H1 (cell line): ENCODE results near the gene KLRK1. TPM values are rescaled to one million over a fixed set of nuclear protein-coding genes. Genes with fewer than 3 reads are reported as not detected.

ENCODE experiments used
- polyA plus RNA-seq, 7 experiments: library from polyadenylated mRNA; depleted of rRNA in 3 of 7; stranded (reverse) in 5 of 7; unstranded in 2 of 7; fragments of >200 nt in 5 of 7; fragments of 200-250 nt in 2 of 7; gene quantifications; 1 replicate in 5 of 7; 2 replicates in 1 of 7; 4 replicates in 1 of 7; pipeline versions ENCODE4 v1.2.1 to v1.2.3, GENCODE V29; 2011 to 2013; ENCODE audit warnings: missing spikeins in 2 of 7, mixed read lengths in 2 of 7
- total RNA-seq: library from RNA; stranded (reverse); fragmentation: NEBNext Ultra II Directional; extraction: Animal tissue kit (Norgen Biotek cat#: 25700); gene quantifications from 2 replicates; pipeline ENCODE4 v1.2.1, GENCODE V29; 2021
- TF ChIP-seq, protein P1 (sequence below): IDR thresholded peaks from 2 replicates; pipeline ENCODE4 v1.6.1; 2012; ENCODE audit warnings: low read length, inconsistent platforms
- TF ChIP-seq, protein P2 (sequence below): IDR thresholded peaks from 2 replicates; pipeline ENCODE4 v1.6.1; 2011; ENCODE audit warnings: low read length, improper control_type of control experiment
- TF ChIP-seq, protein P3 (sequence below): IDR thresholded peaks from 2 replicates; pipeline ENCODE4 v1.6.1; 2012; ENCODE audit warnings: inconsistent platforms

KLRK1 gene
- total and polyA plus RNA-seq, 2 of the 8 experiments (the other 6 are each of a cell fraction or from before 2014, with no cell fraction given), result not detected

DNA sequence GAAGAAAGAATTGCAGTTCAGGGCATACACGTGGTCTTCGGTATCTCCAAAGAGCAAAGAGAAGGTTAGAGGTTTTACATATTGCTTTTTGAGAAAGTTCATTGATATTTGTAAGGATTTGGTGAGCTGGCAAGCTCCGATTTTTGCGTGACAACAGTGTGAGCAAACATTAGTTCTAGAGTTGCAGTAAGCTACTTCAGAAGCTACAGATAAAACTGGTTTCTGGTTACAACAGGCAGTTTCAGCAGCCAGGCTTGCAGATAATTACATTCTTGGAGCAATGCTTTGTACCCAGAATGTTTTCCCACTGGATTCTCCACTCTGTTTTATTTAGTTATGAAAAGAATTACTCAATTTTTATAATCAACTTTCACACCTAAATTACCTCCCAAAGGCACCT is 28.2 kb downstream of the KLRK1 start (continued):
- TF ChIP-seq, protein P1, sequence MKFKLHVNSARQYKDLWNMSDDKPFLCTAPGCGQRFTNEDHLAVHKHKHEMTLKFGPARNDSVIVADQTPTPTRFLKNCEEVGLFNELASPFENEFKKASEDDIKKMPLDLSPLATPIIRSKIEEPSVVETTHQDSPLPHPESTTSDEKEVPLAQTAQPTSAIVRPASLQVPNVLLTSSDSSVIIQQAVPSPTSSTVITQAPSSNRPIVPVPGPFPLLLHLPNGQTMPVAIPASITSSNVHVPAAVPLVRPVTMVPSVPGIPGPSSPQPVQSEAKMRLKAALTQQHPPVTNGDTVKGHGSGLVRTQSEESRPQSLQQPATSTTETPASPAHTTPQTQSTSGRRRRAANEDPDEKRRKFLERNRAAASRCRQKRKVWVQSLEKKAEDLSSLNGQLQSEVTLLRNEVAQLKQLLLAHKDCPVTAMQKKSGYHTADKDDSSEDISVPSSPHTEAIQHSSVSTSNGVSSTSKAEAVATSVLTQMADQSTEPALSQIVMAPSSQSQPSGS, result no peak
- TF ChIP-seq, protein P2, sequence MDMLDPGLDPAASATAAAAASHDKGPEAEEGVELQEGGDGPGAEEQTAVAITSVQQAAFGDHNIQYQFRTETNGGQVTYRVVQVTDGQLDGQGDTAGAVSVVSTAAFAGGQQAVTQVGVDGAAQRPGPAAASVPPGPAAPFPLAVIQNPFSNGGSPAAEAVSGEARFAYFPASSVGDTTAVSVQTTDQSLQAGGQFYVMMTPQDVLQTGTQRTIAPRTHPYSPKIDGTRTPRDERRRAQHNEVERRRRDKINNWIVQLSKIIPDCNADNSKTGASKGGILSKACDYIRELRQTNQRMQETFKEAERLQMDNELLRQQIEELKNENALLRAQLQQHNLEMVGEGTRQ, result no peak
- TF ChIP-seq, protein P3, sequence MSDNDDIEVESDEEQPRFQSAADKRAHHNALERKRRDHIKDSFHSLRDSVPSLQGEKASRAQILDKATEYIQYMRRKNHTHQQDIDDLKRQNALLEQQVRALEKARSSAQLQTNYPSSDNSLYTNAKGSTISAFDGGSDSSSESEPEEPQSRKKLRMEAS, result no peak
